Measurements from ENCODE around the gene IL17RB.

DNA sequence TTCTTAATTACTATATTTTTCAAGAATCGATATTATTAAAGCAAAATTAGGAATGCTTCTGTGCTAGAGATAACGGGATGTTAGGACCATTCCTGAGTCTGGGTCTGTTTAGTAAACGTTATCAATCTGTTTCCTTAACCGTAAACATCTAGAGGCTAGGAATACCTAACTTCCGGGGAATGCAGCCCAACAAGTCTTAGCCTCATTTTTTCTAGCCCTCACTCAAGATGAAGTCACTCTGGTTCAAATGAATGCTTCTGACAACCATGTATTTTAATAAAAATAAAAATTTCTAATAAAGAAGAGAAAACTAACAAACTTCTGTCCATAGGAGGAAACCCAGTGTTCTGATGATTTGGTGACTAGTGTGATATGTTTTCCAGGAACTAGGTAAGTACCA is 56.3 kb downstream of the IL17RB start:
- TF ChIP-seq TAF1 (IDR thresholded peaks at IDR 0.05; ENCODE audit: low read depth, low read length): no peak
- TF ChIP-seq POLR2A (IDR thresholded peaks at IDR 0.05; ENCODE audit: low read depth, low read length): no peak
- no peak for TF ChIP-seq POLR2AphosphoS5 (IDR thresholded peaks at IDR 0.05; ENCODE audit: low read depth, low read length)
- no peak for TF ChIP-seq SPI1 (IDR thresholded peaks at IDR 0.05; ENCODE audit: low read depth, low read length)
- no peak for TF ChIP-seq PAX5 (IDR thresholded peaks at IDR 0.05; ENCODE audit: insufficient read depth, low read length, severe bottlenecking)
